Bronchial epithelial cell (primary cell): Measurements from ENCODE around the gene PLA2G4A. TPM values are rescaled to one million over a fixed set of nuclear protein-coding genes. Genes with fewer than 3 reads are reported as not detected.
A peak's percentile ranks its signal among the peaks of the same experiment; 100 is the strongest.

Source experiments
- DNase-seq: peaks from one replicate; pipeline ENCODE4 v3.0.0-alpha.2; 2010; ENCODE audit warnings: low read depth
- FAIRE-seq: peaks from 2 replicates; lab custom pipeline; 2011; peaks lifted over from hg19 to GRCh38; lab: Jason Lieb, UNC
- H3K27me3 ChIP-seq: 2 replicates; pipeline ENCODE4 v1.5.1; 2011; ENCODE audit warnings: low read length; ENCODE audit not compliant: control insufficient read depth, insufficient read depth
- H3K36me3 ChIP-seq: 2 replicates; pipeline ENCODE4 v1.5.1; 2011; ENCODE audit warnings: low read length; ENCODE audit not compliant: control insufficient read depth, insufficient read depth
- H3K4me3 ChIP-seq: 2 replicates; pipeline ENCODE4 v1.5.1; 2011; ENCODE audit warnings: mild to moderate bottlenecking, low read depth, low read length, control low read depth
- total RNA-seq: library from RNA; depleted of rRNA; stranded (reverse); fragments of >200 nt; gene quantifications from 2 replicates; pipeline ENCODE4 v1.2.1, GENCODE V29; 2014
- TF ChIP-seq, protein P1 (sequence below): IDR thresholded peaks from 2 replicates; pipeline ENCODE4 v1.5.1; 2011; ENCODE audit warnings: mild to moderate bottlenecking, moderate library complexity, low read length, control low read depth, inconsistent platforms; ENCODE audit not compliant: insufficient read depth, severe bottlenecking

PLA2G4A gene
- total RNA-seq, 1 donor from 2014 or later = 5.5 TPM

DNA sequence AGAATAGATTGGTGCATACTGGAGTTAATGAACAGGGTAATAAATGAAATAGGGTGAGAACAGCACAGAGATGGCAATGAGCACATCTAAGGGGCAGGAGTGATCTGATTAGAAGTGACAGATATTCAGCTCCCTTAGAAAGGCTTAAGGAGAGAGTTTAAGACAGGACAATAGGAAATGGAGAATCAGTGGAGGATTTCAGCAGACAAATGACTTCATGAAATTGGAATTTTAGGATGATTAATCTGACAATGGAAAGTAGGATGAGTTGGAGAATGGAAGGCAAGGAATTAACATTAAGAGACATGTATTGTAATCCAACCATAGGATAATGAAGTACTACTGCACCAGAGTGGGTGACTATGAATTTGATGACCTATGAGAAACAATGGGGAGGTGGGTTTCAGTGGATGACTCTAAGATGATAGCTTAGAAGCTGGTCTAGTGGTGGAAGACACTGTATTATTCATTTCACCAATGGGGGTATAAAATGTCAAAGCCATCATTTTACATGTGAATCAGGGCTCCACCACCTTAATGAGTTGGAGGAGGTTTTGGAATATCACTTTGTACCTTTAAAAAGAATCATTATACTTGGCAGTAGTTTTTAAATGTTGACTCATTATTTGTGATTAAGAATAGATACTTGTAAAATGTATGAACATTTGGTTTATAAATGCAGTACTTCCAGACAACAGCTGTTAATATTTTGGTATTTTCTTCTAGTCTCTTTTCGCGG is 139.1 kb downstream of the PLA2G4A start:
- H3K36me3 ChIP-seq = no peaks in the 10 kb centered on the region
- TF ChIP-seq, protein P1, sequence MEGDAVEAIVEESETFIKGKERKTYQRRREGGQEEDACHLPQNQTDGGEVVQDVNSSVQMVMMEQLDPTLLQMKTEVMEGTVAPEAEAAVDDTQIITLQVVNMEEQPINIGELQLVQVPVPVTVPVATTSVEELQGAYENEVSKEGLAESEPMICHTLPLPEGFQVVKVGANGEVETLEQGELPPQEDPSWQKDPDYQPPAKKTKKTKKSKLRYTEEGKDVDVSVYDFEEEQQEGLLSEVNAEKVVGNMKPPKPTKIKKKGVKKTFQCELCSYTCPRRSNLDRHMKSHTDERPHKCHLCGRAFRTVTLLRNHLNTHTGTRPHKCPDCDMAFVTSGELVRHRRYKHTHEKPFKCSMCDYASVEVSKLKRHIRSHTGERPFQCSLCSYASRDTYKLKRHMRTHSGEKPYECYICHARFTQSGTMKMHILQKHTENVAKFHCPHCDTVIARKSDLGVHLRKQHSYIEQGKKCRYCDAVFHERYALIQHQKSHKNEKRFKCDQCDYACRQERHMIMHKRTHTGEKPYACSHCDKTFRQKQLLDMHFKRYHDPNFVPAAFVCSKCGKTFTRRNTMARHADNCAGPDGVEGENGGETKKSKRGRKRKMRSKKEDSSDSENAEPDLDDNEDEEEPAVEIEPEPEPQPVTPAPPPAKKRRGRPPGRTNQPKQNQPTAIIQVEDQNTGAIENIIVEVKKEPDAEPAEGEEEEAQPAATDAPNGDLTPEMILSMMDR = no peak
- DNase-seq (peak; percentile 71), FAIRE-seq (no peak)
- H3K27me3 ChIP-seq = no peaks in the 10 kb centered on the region
- H3K4me3 ChIP-seq = no peak overlapping the region

DNA sequence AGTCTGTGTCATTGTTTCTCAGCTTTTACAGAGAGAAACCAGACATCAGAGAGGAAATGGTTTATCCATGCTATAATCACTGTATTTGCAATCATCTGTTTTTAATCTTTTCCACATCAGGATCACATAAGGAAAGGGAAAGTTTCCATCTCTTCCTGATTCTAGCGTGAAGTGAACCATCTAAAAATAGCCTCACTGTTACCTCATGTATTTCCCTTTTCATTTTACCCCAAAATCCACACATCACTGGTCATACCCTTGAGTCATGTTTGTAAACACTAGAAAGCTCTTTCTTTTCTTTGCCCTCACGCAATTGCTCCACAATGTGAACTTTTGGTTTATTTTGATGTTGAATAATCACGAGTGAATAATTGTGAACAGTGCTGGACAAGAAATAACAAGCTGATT is 146.0 kb downstream of the PLA2G4A start:
- DNase-seq (peak; percentile 98), FAIRE-seq (no peak)
- Histone ChIP-seq H3K27me3 (no peaks in the 10 kb centered on the region), H3K36me3 (no peaks in the 10 kb centered on the region), H3K4me3 (no peak overlapping the region)
- TF ChIP-seq, protein P1 = no peak

DNA sequence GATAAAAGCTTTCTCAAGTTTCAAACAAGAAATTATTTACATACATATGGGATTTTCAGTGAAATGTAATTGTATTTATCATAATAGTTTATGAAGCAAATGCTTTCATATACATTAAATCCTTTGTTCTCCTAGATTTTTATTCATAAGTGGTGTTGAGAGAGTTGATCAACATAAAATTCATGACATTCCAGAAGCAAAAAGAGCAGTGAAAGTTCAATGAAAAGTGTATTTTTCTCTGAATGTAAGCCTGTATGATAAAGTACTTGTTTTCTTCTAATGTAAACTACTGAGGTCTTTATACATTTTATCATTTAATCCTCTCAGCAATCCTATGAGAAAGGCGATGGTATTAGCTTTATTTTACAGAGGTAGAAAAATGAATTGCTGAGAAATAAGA is 146.5 kb downstream of the PLA2G4A start:
- Histone ChIP-seq H3K27me3 (no peaks in the 10 kb centered on the region), H3K4me3 (no peak overlapping the region), H3K36me3 (no peaks in the 10 kb centered on the region)
- TF ChIP-seq, protein P1 = no peak
- FAIRE-seq (no peak), DNase-seq (no peak)

DNA sequence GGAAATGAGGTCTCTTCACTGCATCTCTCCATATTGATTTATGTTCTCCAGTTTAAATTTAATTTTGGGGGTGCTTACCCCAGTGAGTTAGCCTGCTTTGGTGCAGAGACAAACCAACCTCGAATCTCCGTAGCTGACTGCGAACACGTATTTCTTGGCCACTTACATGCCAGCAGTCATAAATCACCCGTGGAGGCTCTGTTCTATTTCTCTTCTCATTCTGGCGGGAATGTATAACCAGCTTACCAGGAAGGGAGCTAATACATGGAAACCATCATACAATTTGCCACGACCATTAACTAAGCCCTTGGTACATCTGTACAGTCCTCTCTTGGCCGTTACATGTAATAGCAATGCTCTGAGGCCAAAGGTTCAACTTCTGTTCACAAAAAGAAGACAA is 148.0 kb downstream of the PLA2G4A start:
- H3K27me3 ChIP-seq = no peaks in the 10 kb centered on the region
- TF ChIP-seq, protein P1 = no peak
- no peak overlapping the region for H3K4me3 ChIP-seq
- no peaks in the 10 kb centered on the region for H3K36me3 ChIP-seq
- FAIRE-seq (no peak), DNase-seq (no peak)

DNA sequence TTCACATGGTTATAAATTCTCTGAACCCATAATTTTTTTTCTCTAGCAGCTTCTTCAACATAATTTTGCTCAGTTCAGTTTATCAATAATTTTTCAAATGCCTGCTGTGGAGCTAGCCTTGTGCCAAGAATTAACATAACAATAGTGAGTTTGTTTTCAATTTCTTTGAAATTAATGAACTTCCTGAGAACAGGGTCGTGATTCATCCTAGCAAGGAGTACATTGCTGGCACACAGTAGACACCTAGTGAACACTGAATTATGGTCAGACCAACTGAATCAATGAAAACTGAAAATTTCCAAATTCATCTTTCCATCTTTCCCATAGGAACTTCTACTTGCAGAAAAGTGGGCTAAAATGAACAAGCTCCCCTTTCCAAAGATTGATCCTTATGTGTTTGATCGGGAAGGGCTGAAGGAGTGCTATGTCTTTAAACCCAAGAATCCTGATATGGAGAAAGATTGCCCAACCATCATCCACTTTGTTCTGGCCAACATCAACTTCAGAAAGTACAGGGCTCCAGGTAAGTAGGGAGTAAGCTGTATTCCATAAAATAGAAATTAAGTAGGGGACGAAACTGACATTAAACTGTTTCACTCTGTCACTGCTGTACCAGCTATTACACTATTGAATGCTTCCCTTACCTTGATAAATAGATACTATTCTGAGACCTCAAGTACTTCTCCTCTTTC is 148.7 kb downstream of the PLA2G4A start:
- Histone ChIP-seq H3K36me3 (no peaks in the 10 kb centered on the region), H3K27me3 (no peaks in the 10 kb centered on the region), H3K4me3 (no peak overlapping the region)
- TF ChIP-seq, protein P1 = no peak
- FAIRE-seq (no peak), DNase-seq (peak; percentile 48)
